Measurements from ENCODE around the gene DUSP9. TPM values are rescaled to one million over a fixed set of nuclear protein-coding genes. Genes with fewer than 3 reads are reported as not detected.

DUSP9 gene
- total RNA-seq, 1 experiment from 2014 or later: 14.2 TPM

DNA sequence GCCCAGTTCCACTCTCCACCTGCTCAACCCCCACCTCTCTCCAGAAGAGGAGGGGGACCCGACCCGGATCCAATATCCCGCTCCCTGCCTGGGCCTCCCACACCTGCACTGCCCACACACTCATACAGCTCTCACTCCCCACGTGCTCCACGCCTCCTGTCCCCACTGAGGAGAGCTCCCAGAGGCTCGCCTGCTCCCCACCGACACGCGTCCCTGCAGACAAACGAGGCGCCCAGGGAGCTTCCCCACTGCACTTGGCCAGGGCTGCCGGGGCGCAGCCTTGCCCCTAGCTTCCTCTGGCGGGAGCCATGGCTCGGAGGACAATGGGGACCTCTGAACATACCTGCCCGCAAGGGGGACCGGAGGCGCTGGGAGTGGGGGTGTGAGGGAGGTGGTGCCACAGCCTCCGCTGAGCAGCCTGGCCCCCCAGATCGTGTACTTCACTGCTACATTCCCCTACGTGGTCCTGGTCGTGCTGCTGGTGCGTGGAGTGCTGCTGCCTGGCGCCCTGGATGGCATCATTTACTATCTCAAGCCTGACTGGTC, 45.7 kb downstream of the DUSP9 start (continued):
- TF ChIP-seq YY1 (IDR thresholded peaks at IDR 0.05; ENCODE audit: extremely low read depth, insufficient replicate concordance, low read depth, low read length) (no peak), RAD21 (IDR thresholded peaks at IDR 0.05; ENCODE audit: low read depth) (no peak), ZFX (IDR thresholded peaks at IDR 0.05) (no peak)

GRCh38 chrX:153693216-153694086, 46.4 kb downstream of the DUSP9 start:
- no peak for ATAC-seq
- Histone ChIP-seq H3K4me3 (replicated peaks in 1 of 2; ENCODE audit: low read depth in 1 of 2, low read length in 2 of 2) (no peak overlapping the region), H3K79me2 (ENCODE audit: insufficient read depth, low read length) (peaks cover 22% of the 10 kb centered on the region), H3K4me2 (ENCODE audit: low read length) (no peak overlapping the region), H2AFZ (ENCODE audit: low read depth, low read length, poor library complexity, severe bottlenecking) (no peak overlapping the region), H3K4me1 (ENCODE audit: control insufficient read depth in 1 of 2, insufficient read depth in 2 of 2, low read length in 2 of 2) (peaks cover 4 to 10% of the 10 kb centered on the region in 2 experiments; a peak in 3 of 4 replicates), H3K36me3 (ENCODE audit: control insufficient read depth in 1 of 2, insufficient read depth in 2 of 2, low read length in 2 of 2) (no peaks in the 10 kb centered on the region), H3K27me3 (ENCODE audit: insufficient read depth, low read length) (no peaks in the 10 kb centered on the region), H4K20me1 (ENCODE audit: insufficient read depth) (no peaks in the 10 kb centered on the region), H3K9me3 (ENCODE audit: control insufficient read depth in 1 of 2, insufficient read depth in 1 of 2, low read depth in 1 of 2, low read length in 2 of 2) (no peaks in the 10 kb centered on the region), H3K27ac (ENCODE audit: low read depth, low read length) (no peak overlapping the region), H3K9ac (ENCODE audit: low read length) (no peak overlapping the region), H3K9me2 (ENCODE audit: insufficient read depth) (no peaks in the 10 kb centered on the region)
- CTCF ChIA-PET: no interaction called here
- intact Hi-C loops (cut with micrococcal nuclease): no loop called here
- DNase-seq (ENCODE audit: low read depth, low spot score): no peak
- no TSS peak for BruUV-seq (replicated peaks)
- POLR2A ChIA-PET: no interaction called here
- RAD21 ChIA-PET (ENCODE audit: low non-redundant PET in 1 of 2, low total read pairs in 2 of 2, uncharacterized antibody in 2 of 2, unreplicated experiment in 2 of 2): no interaction called here
- TF ChIP-seq, protein P1, sequence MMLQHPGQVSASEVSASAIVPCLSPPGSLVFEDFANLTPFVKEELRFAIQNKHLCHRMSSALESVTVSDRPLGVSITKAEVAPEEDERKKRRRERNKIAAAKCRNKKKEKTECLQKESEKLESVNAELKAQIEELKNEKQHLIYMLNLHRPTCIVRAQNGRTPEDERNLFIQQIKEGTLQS (IDR thresholded peaks at IDR 0.05): no peak
- no peak for TF ChIP-seq EZH2phosphoT487 (IDR thresholded peaks at IDR 0.05; ENCODE audit: borderline replicate concordance)
- TF ChIP-seq RAD21 (IDR thresholded peaks at IDR 0.05; ENCODE audit: low read depth): no peak
- no peak for TF ChIP-seq SP1 (IDR thresholded peaks at IDR 0.05; ENCODE audit: low read depth)
- no peak for TF ChIP-seq TCF7L2 (IDR thresholded peaks at IDR 0.05; ENCODE audit: borderline replicate concordance, extremely low read depth, insufficient read depth, insufficient read length)
- no peak for TF ChIP-seq ZFX (IDR thresholded peaks at IDR 0.05)
- no peak for TF ChIP-seq EGR1 (IDR thresholded peaks at IDR 0.05; ENCODE audit: low read depth)
- no peak for TF ChIP-seq CEBPB (IDR thresholded peaks at IDR 0.05; ENCODE audit: low read depth)
- no peak for TF ChIP-seq POLR2A (IDR thresholded peaks at IDR 0.05; ENCODE audit: borderline replicate concordance, extremely low read depth, insufficient read depth, insufficient read length)
- TF ChIP-seq MAX (IDR thresholded peaks at IDR 0.05): no peak
- no peak for TF ChIP-seq FOSL1 (IDR thresholded peaks at IDR 0.05; ENCODE audit: low read depth)
- no peak for TF ChIP-seq CTCF (IDR thresholded peaks at IDR 0.05 in 2 of 3, conservative IDR thresholded peaks at IDR 0.05 in 1 of 3; ENCODE audit: borderline replicate concordance in 1 of 3, insufficient read depth in 1 of 3, low read depth in 2 of 3, low read length in 2 of 3)
- no peak for TF ChIP-seq CBX3 (IDR thresholded peaks at IDR 0.05; ENCODE audit: low read depth)
- TF ChIP-seq POLR2AphosphoS5 (IDR thresholded peaks at IDR 0.05; ENCODE audit: low read depth, low read length): no peak
- TF ChIP-seq ZBTB33 (IDR thresholded peaks at IDR 0.05; ENCODE audit: extremely low read depth, insufficient replicate concordance, low read length): no peak
- TF ChIP-seq ZNF274 (IDR thresholded peaks at IDR 0.05; ENCODE audit: low read depth, low read length): no peak
- TF ChIP-seq SRF (IDR thresholded peaks at IDR 0.05; ENCODE audit: low read depth): no peak
- TF ChIP-seq SIN3A (IDR thresholded peaks at IDR 0.05; ENCODE audit: low read depth): no peak
- TF ChIP-seq JUND (IDR thresholded peaks at IDR 0.05): no peak
- TF ChIP-seq ELF1 (IDR thresholded peaks at IDR 0.05; ENCODE audit: borderline replicate concordance, low read depth): no peak

Measured in HCT116 (cell line).